Activated CD8-positive, alpha-beta memory T cell treated with anti-CD3 and anti-CD28 coated beads, Interleukin-2, amount 50 U/mL, for 48 hours (primary cell): ENCODE measurements around the gene DOK7.

ENCODE experiments used
- DNase-seq: peaks from one replicate; pipeline ENCODE4 v3.0.0-alpha.2; 2020

The DOK7 gene

DNA sequence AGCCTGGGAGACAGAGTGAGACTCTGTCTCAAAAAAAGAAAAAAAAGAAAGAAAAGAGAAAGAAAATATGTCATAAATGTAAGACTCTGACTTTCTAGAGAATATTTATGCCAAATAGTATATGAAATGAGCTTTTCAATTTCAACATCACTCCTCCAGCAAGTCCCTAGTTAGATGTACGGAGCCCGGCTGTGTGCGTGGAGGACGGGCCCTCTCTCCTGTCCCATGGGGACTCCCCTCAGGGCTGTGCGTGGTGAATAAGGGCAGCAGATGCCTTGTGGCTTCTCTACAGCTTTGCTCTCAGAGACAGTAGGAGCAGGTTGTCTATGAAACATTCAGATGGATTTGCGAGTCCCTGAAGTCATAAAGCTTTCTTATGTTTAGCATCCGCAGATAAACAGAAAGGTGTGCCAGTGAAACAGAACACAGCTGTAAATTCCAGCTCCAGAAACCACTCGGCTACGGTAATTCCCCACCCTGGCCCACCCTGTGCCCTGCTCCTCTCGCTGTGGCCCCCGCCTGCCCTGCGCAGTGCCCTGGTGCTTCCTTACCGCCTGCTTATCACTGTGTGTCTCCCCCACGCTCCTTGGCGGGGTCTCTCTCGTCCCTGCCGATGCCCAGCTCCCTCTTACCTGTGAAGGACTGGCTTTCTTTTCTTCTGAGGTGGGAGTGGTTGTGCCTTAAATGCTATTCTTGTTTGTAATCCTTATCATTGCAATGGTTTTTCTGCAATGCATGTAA is 35.2 kb upstream of the DOK7 start:
- DNase-seq = no peak

DNA sequence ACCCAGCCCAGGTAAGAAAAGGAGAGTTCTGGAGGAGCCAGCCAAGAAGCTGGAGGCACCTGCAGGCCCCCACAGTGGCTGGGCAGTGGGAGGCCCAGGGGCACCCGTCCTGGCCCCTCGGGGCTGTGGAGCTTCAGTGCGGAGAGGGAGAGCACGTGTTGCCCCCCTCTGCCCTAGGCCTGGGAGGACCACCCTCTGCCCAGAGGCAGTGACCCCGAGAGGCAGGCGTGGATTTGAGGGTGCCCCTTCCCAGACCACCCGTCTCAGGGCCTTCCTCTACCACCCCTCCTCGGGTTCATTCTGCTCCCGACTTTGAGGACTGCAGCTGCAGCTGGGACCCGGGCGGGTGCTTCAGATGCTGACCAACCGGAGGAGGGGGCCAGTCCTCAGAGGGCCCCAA is 33.5 kb upstream of the DOK7 start:
- no peak for DNase-seq

DNA sequence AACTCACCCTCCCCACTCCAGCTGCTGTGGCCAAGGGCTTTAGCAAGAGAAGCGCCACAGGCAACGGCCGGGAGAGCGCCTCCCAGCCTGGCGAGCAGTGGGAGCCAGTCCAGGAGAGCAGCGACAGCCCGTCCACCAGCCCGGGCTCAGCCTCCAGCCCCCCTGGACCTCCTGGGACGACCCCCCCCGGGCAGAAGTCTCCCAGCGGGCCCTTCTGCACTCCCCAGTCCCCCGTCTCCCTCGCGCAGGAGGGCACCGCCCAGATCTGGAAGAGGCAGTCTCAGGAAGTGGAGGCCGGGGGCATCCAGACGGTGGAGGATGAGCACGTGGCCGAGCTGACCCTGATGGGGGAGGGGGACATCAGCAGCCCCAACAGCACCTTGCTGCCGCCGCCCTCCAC is 32.6 kb upstream of the DOK7 start:
- DNase-seq = no peak

DNA sequence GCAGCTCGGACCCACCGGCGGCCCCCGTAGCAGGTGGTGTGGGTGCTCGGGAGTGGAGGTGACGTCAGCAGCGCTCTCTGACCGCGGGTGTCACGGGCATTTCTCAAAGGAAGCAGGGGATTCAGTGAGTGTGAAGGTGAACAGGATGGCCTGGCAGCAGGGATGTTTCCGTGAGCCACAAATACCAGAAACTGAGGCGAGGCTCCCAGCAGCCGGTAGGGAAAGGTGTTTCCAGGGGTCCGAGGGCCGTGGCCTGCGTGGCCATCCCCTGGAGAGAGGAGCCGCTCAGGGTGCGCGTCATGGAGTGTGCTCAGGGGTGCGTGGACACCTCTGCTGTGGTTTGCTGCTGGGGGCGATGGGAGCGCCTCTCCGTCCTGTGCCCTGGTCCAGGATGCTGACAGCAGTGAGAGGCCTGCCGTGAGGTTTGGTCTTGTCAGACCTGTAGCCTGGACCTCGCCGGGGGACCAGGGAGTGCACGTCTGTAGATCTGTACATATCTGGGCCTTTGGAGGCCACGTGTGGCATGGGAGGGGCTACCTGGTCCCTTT is 31.6 kb upstream of the DOK7 start:
- DNase-seq = no peak

DNA sequence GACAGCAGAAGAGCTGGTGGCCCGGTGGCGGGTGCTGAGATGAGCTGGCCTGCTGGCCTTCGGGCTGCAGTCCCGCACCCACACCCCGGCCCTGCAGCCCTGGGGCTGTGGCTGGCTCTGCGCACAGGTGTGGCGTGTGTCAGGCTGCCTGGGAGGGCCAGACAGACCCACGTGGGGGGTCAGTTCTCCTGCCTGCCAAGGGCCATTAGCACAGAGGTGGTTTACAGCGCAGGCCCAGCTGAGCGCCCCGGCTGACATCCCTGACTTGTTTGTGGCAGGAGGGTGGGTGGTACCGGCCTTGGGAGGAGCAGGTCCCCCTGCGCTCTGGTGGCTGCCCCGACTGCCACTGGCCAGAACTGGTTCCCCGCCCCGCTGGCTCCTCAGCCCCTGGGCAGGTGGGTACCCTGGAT is 30.7 kb upstream of the DOK7 start:
- DNase-seq = no peak

DNA sequence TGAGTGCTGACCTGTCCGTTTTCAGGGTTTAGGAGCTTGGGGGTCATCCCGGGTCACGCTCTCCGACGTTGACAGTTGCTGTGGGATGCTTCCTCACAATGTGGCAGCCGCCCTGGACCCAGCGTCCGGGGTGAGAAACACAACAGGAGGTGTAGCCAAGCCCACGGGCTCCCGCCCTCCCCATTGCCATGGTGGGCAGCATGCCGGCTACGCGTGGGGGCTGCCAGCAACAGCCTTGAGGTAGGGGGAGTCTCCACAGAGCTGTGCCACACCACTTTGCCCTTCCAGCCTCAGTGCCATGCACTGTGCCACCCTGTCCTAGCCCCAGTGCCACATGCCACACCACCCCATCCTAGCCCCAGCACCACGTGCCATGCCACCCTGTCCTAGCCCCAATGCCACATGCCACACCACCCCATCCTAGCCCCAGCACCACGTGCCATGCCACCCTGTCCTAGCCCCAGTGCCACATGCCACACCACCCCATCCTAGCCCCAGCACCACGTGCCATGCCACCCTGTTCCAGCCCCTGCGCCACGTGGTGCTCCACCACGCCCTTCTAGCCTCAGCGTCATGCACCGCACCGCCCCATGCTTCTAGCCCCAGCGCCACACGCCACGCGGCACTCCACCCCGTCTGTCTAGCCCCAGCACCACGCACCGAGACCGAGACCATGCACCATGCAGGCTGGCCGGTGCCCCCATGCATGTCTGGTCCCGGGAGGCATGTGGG is 29.8 kb upstream of the DOK7 start:
- DNase-seq = no peak

DNA sequence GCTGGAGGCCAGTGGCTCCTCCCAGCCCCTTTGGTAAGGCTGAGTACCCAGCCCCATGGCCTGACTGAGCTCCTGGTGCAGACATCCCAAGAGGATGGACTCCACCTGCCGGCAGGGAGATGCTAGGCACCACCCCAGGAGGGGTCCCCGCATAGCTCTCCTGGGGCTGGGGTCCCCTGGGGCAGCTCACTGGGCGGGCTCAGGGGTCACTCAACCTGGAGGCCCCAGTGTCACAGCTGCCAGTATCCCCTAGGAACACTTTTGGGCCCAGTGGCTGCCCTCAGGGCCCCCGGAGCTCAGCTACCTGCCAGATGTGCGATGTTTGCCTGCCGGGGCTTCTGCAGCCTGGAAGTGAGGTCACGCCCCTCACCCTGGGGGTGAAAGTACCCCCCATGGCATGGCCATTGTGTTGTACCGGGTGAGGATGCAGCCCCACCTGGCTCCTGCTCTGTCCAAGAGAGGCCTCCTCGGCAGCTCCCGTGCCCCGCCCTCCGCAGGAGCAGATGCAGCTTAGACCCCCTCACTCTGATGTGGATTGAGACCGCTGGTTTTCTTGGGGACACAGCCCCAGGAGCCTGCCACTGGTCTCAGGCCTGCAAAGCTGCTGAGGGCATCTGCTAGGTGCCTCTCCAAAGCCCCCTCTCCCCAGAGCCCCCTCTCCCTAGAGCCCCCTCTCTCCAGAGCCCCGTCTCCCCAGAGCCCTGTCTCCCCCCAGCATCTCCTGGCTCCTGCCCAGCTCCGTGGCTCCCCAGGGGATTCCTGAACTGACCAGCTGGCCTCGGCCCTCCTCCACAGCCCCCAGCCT is 28.0 kb upstream of the DOK7 start:
- no peak for DNase-seq

DNA sequence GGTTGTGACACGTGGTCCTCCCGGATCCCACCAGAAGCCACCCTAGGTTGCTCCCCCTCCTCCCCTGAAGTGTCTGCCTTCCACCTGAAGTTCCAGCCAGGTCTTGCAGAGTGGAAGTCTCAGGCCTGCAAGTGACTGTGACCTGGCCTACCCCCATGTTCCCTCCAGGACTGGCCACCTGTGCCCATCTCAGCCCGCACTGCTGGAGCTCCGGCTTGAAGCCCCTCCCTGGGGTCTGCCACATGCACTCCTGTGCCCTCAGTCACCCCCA is 27.5 kb upstream of the DOK7 start:
- DNase-seq = no peak

DNA sequence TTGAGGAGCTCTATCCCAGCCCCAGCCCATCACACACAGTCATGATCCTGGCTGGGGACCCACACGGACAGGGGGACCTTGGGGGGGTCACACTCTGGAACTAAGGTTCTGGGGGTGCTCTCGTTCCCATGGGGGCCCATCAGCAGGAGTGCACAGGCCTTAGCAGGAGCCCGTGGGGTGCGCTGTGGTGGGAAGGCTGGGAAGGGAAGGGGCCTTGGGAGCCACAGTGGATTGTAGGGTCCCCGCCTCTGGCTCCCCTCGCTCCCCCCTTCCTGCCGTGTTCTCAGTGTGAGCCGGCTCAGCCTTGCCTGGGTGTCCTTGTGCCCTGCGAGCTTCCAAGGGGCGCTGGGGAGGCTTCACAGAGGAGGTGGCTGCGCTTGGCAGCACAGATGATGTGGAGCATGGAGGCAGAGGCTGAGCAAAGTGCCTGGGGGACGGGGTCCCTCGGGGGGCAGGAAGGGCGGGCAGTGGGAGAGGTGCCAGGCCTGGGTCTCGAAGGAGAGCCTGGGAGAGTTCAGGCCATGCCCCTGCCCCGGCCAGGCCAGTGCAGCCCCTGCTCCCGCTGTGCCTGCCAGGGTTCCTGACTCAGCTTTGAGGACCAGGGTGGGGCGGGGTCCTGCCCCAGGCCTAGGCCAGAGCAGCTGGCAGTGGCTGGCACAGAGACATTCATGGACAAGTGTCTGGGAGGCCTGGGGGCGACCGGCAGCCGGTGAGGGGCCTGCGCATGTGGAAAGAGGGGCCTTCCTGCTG is 26.9 kb upstream of the DOK7 start:
- DNase-seq = no peak

DNA sequence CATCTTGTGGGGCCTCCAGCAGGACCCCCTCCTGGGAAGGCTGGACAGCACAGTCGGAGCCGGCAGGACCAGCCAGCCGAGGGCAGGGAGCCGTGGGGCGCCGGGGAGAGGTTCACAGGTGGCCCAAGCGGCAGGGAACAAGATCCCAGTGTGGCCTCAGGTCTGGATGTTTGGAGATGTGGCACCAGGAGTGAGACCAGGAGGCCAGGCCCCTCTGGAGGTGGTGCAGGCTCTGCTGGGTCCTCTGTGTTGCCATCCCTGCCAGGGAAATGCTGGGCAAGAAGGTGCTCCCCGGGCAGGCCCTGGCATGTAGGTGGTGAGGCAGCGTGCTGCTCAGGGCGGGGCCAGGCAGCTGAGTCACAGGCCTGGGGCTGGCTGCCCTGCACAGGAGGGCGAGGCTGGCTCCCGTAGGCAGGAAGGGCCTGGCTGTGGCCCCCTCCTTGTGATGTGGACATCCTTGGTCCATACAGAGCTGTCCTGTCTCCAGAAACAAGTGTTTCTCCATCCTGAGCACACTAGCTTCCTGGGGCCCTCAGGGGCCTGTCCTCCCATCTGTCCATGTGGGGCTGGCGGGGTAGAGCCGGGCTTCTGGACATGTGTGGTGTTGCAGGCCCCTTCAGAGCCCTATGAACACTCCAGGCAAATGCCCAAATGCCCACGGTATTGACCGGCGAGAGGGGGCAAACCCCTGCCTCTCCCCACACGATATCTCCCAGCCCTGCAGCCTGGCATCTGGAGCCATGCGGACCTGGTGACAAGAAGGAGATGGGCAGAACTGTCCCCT is 26.1 kb upstream of the DOK7 start:
- DNase-seq = no peak

DNA sequence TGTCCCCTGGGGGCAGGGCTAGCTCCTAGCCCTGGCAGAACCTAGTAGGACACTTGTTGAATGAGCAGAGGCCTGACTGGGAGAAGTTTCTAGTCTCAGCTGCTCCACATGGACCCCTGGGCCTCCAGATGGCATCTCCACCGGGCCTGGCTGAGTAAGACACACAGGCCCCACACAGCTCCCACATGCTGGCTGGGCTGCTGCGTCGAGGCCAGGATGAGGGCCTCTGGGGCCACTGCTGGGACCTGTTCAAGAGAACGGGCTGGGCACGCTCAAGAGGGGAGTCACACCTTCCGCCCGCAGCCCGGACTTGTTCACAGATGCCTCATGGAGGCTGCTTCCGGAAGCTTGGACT is 25.5 kb upstream of the DOK7 start:
- DNase-seq = no peak

DNA sequence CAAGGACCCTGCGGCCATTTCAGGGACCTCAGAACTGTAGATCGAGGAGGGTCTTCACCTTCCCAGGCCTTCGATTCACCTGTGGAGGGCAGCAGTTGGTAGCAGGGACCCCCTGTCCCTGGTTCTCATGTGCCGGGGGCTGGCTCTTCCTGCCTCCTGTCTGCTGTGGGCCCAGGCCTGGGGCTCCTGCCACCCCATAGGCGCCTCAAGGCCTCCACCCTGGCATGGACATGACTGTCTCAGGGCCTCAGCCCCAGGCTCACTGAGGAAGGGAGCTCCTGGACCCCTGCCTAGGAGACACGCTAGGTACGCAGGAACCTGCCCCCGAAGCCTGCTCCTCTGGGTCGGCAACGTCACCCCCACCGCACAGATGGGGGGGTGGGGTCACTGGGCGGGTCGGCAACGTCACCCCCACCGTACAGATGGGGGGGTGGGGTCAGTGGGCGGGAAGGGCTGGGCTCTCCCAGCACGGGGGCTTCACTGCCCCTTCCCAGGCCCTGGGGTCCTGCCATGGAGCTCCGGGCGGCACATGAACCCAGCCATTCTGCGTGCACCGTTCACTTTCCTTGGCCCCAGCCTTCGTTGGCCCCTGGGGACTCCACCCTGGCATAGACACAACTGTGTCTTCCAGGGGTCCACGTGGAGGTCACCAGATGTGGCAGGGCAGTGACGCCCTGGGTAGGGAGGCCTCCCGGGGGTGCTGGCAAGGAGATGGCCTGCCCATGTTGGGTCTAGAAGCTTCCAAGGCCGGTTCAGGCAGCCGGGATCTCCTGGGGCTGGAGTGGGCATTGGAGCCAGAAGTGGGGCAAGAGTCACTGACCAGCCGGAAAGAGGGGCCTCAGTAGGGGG is 24.9 kb upstream of the DOK7 start:
- DNase-seq = no peak

DNA sequence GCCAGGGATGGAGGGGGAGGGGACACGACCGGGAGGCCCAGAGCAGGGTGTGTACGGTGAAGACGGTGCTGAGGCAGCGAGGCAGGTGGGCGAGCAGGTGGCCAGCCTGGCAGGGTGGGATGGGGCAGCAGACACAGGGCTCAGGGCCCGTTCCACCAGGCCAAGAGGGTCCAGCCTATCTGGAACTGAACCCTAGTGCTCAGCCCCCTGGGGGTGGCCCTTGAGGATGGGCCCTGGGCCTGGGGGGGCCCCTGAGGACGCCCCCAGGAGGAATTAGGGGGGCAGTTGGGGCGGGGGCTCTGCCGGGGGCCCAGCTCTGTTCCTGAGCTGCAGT is 24.3 kb upstream of the DOK7 start:
- no peak for DNase-seq

DNA sequence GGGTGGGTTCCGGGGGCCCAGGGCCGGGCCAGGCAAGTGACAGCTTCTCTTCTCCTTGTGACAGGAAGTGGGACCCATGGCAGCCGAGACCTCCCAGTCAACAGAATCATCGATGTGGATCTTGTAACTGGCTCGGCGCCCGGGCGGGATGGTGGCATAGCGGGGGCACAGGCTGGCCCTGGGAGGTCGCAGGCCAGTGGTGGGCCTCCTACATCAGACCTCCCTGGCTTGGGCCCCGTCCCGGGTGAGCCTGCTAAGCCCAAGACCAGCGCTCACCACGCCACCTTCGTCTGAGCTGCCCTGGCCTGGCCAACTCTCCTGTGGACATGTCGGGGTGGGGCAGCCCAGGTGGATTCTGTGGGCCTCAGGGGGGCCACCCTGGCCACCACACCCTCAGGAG is 23.7 kb upstream of the DOK7 start:
- DNase-seq = no peak

DNA sequence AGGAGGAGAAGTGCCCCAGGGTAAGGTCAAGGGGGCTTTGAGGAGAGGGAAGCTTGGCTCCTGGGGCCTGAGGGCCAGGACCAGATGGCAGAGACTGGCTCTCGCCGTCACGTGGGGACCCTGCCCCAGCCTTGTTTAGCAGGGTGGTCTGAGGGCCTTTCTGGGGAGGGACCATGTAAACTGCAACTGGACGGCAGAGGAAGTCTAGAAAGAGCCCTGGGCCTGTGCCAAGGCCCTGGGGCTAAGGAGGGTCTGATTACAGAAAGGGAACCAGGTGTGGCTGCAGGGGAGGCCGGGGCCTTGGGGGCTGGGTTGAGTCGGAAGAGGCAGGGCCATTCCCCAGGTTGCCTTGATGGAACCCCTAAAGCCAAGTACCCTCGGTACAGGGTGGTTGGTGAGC is 23.1 kb upstream of the DOK7 start:
- DNase-seq = no peak

DNA sequence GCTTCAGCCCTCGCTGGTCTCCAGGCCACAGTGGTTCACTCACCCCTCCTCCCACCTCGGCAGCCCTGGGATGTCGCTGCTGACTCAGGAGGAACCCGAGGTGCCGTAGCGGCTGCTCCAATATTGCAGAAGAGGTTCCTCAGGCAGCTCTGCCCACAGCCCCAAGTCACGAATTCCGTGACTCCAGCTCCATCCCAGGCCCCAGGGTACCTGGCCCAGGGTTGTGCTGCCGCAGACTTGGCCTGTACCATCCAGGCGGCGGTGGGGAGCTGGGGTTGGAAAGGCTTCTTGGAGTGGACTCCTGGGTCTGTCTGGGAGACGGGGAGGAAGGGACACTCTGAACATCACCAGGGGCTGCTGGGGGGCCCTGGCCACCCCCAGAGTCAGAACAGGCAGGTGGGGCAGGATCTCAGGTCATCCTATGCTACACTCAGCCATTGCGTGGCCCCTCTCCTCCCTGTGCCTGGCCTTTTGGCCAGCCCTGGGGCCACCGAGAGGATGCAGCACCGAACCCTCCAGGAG is 22.1 kb upstream of the DOK7 start:
- DNase-seq = no peak

DNA sequence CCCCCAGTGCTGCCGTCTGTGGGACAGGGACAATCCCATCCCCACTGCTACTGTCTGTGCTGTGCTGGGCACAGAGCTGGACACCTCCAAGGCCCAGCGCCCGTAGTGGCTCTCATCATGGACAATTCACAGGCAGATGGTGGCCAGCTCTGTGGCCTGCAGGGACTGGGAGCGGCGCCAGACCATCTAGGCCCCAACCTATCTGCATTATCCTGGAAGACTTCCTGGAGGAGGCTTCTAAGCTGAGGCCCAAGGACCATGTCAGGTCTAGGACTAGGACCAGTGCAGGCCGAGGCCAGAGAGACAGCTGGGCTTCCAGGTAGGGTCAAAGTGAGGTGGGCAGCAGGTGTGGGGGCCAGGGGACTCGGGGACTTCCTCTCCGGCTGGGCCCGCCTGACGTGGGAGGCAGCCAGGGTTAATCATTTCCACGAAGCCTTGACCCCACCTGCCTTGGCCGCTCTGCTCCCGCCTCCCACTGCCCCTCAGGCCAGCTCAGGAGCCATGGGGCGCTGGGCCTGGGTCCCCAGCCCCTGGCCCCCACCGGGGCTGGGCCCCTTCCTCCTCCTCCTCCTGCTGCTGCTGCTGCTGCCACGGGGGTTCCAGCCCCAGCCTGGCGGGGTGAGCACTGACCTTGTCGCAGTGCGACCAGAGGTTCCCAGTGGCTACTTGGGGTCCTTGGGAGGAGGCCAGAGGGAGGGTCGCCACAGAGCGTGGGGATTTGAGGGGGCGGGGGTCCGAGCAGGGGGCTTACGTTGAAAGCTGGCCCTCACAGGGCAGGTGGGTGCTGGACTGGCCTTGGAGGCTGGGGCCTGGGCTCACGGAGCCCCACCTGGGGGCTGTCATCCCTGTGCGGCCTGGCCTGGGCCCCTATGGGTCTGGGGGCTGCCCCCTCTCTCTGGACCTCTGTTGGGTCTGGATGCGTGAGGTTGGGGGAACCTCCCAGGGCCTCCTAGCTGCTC is 21.3 kb upstream of the DOK7 start, which contains the start of gene HGFAC:
Gene HGFAC, plus strand, starts transcription at position 468 of the 959 bp plus-strand sequence. Its CDS starts 34 bp downstream, at position 502.
- no peak for DNase-seq

DNA sequence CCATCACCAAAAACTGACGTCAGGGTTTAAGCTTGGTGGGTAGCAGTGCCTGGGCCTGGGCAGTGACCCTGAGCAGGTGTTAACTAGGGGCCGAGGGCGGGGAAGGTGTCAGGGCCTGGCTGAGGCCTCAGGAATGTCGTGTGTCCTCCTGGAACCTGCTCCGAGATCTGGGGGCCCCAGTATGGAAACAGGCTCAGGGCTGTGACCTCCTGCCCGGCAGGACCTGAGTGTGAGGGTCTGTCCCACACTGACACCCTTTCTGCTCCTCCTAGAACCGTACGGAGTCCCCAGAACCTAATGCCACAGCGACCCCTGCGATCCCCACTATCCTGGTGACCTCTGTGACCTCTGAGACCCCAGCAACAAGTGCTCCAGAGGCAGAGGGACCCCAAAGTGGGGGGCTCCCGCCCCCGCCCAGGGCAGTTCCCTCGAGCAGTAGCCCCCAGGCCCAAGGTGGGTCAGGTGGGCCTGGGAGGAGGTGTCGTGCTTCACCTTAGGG is 20.6 kb upstream of the DOK7 start:
- DNase-seq = no peak

DNA sequence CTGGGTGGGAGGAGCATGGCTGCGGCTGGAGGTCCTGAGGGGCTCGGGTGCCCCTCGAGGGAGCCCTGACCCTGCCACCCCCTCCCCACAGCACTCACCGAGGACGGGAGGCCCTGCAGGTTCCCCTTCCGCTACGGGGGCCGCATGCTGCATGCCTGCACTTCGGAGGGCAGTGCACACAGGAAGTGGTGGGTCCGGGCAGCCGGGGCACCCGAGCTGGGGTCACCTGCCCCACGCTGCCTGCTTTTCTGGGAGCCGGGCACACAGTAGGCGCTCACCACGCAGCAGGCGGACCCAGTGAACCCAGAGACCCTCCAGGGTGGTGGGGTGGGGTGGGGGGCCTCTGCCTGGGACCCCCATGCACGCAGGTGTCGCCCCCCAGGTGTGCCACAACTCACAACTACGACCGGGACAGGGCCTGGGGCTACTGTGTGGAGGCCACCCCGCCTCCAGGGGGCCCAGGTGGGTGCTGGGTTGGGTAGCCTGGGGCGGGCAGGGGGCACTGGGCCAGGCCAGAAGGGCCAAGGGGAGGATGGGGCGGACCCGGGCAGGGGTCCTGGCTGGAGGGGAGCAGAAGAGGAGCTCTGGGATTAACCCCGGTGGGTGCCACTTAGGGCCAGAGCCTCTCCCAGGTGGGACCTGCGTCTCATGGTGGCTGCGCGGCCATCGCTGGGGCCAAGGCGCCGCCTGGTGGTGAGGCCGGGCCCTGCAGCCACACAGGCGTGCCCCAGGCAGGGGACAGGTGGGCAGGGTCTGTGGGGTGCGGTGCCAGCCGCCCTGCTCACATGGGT is 20.0 kb upstream of the DOK7 start:
- DNase-seq = peak; percentile 93
